ENCODE results near the gene CAMK1D. TPM values are rescaled to one million over a fixed set of nuclear protein-coding genes. Genes with fewer than 3 reads are reported as not detected.
"Not testable (repeated sequence)": the region's sequence is repeated elsewhere in the genome, so short reads cannot be mapped to it uniquely, and the experiment has no call there.

CAMK1D gene
- total RNA-seq, 1 donor from 2014 or later, result 0.64 TPM

- no peak for DNase-seq (ENCODE audit: low read depth in 2 of 2)
These were observed 163.1 kb downstream of the CAMK1D start for GRCh38 chr10:12512332-12513002.

GRCh38 chr10:12513003-12513365 lies 163.6 kb downstream of the CAMK1D start:
- DNase-seq (ENCODE audit: low read depth in 2 of 2), result no peak

GRCh38 chr10:12513775-12514673 lies 164.7 kb downstream of the CAMK1D start:
- DNase-seq (ENCODE audit: low read depth in 2 of 2), result no peak

- DNase-seq (ENCODE audit: low read depth in 2 of 2), result no peak
These were observed 168.7 kb downstream of the CAMK1D start for GRCh38 chr10:12518024-12518423.

- DNase-seq (ENCODE audit: low read depth in 2 of 2), result no peak
These were observed 172.1 kb downstream of the CAMK1D start for GRCh38 chr10:12521423-12521822.

- DNase-seq (ENCODE audit: low read depth in 2 of 2), result no peak
These were observed 177.0 kb downstream of the CAMK1D start for GRCh38 chr10:12526311-12526710.

GRCh38 chr10:12529976-12530375 lies 180.6 kb downstream of the CAMK1D start:
- no peak for DNase-seq (ENCODE audit: low read depth in 2 of 2)

- no peak for DNase-seq (ENCODE audit: low read depth in 2 of 2)
These were observed 182.2 kb downstream of the CAMK1D start for GRCh38 chr10:12531305-12532220.

- DNase-seq (ENCODE audit: low read depth in 2 of 2), result peak; percentile 40 to 72
These were observed 183.8 kb downstream of the CAMK1D start for GRCh38 chr10:12533151-12533550.

- no peak for DNase-seq (ENCODE audit: low read depth in 2 of 2)
These were observed 184.4 kb downstream of the CAMK1D start for GRCh38 chr10:12533723-12534122.

- DNase-seq (ENCODE audit: low read depth in 2 of 2), result peak in 1 of 2 donors; percentile 37
These were observed 185.5 kb downstream of the CAMK1D start for GRCh38 chr10:12534824-12535223.

GRCh38 chr10:12535656-12536055 lies 186.3 kb downstream of the CAMK1D start:
- no peak for DNase-seq (ENCODE audit: low read depth in 2 of 2)

- no peak for DNase-seq (ENCODE audit: low read depth in 2 of 2)
These were observed 189.2 kb downstream of the CAMK1D start for GRCh38 chr10:12538491-12538995.

- DNase-seq (ENCODE audit: low read depth in 2 of 2), result no peak
These were observed 190.2 kb downstream of the CAMK1D start for GRCh38 chr10:12539350-12540164.

- no peak for DNase-seq (ENCODE audit: low read depth in 2 of 2)
These were observed 191.0 kb downstream of the CAMK1D start for GRCh38 chr10:12540341-12540781.

GRCh38 chr10:12541446-12542067 lies 192.2 kb downstream of the CAMK1D start:
- no peak for DNase-seq (ENCODE audit: low read depth in 2 of 2)

GRCh38 chr10:12542133-12542670 lies 192.9 kb downstream of the CAMK1D start:
- no peak for DNase-seq (ENCODE audit: low read depth in 2 of 2)

GRCh38 chr10:12543589-12543988 lies 194.2 kb downstream of the CAMK1D start:
- no peak for DNase-seq (ENCODE audit: low read depth in 2 of 2)

- not testable (repeated sequence) for DNase-seq (ENCODE audit: low read depth in 2 of 2)
These were observed 196.9 kb downstream of the CAMK1D start for GRCh38 chr10:12546160-12546802.
